Fibroblast of the conjunctiva (primary cell): ENCODE data around the gene NT5DC1.
A peak's percentile ranks its signal among the peaks of the same experiment; 100 is the strongest.
"Not testable (repeated sequence)": the region's sequence is repeated elsewhere in the genome, so short reads cannot be mapped to it uniquely, and the experiment has no call there.

Source experiments
- DNase-seq: peaks from one replicate; pipeline ENCODE4 v3.0.0-alpha.2; 2010; ENCODE audit warnings: low read depth

NT5DC1 gene

DNA sequence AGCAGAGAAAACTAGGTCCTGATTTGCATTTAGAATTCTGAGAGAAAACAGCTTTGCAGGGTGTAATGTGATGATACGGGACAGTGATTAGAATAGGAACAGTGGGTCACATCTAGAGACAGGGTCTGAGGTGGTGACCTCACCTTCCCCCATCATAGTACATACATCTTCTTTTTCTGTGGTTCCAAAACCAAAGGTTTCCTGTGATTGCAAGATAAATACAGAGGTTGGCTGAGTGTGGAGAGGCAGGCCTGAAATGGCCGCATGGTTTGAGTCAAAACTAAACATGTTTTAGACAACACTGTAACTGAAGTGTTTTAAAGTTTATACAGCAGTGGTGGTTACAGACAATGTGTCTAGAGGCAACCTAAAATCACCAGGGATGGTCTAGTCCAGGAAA is 10.4 kb upstream of the NT5DC1 start:
- DNase-seq = no peak

DNA sequence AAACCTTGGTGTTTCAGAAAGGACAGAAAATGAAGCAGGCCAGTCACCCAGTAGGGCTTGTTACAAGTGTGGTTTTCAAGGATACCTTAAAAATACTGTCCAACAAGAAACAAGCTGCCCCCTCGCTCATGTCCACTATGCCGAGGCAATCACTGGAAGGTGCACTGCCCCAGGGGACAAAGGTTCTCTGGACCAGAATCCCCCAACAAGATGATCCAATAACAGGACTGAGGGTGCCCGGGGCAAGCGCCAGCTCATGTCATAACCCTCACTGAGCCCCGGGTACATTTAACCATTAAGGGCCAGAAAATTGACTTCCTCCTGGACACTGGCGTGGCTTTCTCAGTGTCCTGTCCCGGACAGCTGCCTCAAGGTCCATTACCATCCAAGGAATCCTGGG is 6.6 kb upstream of the NT5DC1 start:
- DNase-seq = no peak

DNA sequence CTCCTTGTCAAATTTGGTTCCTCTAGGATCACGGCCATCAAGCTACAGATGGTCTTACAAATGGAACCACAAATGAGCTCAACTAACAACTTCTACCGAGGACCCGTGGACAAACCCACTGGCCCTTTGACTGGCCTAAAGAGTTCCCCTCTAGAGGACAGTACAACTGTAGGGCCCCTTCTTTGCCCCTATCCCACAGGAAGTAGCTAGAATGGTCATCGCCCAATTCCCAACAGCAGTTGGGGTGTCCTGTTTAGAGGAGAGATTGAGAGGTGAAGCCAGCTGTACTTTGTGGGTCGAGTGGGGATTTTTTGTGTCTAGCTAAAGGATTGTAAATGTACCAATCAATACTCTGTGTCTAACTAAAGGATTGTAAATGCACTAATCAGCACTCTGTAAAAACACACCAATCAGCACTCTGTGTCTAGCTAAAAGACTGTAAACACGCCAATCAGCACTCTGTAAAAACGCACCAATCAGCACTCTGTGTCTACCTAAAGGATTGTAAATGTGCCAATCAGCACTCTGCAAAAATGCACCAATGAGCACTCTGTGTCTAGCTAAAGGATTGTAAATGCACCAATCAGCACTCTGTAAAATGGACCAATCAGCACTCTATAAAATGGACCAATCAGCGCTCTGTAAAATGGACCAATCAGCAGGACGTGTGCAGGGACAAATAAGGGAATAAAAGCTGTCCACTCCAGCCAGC is 4.4 kb upstream of the NT5DC1 start:
- not testable (repeated sequence) for DNase-seq

DNA sequence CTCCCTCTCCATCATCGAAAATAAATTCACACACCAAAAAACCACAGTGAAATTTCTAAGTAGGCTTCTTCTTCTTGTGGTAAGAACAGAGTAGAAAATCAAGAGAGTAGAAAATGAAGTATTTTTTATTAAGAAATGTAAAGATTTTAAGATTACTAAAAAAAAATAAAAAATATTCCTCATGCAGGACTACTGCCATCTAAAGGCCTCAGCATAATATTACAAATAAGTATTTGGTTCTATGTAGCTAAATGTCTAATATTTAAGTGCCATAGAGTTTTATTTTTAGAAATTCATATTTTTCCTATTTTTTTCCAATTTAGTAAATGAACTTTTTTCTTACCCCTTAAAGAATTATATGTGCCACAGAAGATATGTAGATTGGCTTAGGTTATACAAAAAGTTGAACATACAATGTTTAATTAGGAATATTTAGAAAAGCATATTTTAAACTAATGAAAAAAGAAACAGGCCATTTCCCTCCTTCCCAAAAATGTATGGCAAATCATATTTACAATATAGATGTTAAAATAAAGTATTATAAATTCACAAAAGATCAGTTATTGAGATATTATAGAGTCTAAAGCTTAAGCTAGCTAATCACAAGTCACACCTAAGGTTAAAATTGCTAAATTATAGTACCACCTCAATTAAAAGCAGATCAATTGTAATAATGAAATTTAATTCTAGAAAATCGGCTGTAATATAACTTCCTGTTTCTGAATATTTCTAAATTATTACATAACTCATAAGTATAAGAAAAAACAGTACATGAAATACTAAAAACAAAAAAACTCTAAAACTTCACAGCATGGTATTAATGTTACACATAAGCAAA is 3.5 kb upstream of the NT5DC1 start:
- DNase-seq = no peak

DNA sequence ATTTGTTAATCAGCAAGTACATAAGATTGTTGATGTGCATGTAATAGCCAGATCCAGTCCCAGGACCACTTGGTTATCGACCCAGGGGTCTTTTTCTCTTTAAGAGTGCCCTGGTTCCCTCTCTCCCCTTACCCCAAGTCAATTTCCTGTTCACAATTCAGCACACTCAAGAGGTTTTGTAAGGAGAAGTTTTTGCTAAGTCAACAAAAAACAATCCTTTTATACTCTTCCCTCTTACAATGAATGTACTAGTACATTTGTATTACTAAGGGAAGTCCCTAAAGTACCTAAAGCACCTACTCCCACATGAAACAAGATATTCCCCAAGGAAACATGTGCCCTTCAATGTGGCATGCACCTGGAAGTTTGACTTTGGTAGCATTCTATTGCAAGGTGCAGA is 1.6 kb upstream of the NT5DC1 start:
- DNase-seq = no peak

DNA sequence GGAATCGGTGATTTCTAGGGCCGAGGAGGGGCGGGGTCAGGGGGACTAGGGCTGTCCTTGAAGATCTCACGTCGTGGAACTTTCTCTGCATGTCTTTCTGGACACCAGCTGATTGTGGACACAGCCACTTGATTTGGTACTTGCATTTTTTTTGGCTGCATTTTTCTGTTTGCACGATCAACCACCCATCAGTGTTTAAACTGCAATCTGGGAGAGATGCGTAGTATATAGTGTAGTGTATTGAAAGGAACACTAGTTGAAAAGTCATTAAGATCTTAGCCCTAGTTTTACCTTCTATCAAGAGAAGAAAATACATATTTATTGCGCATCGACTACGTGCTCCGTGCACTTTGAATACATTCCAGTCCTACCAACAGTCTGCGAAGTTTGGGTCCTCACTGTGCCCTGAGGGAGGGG is 657 bp downstream of the NT5DC1 start:
- DNase-seq = no peak

DNA sequence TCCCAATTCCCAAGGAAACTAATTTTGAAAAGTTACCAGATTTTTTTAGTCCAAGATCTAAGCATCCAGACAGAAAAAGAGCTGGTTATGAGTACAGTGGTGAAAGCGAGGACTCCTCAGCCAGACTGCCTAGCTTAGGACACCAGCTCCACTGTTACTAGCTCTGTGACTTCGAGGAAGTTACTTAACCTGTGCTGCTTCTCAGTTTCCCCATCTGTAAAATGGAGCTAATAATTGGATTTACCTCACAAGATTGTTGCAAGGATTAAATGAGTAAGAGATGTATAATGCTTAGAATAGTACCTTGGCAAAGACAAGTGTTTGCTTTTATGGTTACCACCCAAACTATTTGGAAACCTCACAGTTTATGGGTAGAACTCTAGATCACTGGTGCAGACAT is 1.1 kb downstream of the NT5DC1 start:
- DNase-seq = no peak

DNA sequence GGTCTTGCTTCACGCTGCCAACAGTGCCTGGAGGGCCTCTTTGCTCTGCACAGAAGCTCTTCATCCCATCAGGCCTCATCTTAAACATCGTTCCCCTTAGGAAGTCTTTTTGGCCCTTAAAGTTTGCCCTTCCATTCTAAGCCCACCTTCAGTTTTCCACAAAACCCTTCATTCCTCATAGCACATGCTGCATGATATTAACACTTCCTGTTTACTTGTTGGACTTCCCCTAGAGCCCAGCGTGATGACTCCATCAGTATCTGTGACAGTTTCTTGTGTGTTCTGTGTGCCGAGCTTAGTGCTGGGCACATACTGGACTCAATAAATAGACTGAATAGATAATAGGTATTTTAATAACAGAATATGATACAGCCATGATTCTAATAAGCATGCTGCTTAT is 2.2 kb downstream of the NT5DC1 start:
- DNase-seq = no peak

DNA sequence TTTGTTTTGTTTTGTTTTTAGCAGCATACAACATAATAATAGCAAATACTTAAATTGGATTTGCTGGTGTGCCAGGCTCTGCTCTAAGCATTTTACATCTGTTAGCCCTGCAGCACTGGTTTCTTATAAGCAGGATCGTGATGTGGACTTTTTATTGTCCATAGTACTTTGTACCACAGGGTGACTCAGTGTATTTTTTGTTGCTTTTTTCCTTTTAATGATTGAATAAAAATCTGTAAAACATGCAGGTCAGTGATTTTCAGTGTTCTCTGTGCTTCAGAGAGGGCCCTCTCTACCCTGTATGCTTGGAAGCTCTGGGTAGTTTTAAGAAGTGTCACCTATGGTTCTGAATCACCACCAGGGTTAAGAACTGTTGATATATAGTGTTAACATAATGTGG is 4.0 kb downstream of the NT5DC1 start:
- DNase-seq = no peak

DNA sequence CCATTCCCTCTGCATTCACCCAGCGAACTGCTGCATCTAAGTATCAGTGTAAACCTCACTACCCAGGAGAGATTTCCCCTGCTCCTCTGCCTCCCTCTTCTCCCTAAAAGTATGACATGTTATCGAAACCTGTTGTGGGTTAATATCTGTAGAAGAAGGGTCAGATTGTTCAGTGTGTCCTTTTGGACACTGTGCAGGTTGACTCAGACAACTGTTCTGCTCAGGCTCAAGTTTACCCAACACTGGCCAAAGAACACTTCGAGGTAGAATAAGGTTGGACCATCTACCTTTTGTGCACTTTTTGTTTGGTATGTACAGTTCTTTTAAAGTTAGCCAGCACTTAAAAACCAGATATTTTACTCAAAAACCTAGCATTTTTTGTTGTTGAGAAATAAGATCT is 4.6 kb downstream of the NT5DC1 start:
- DNase-seq = no peak

DNA sequence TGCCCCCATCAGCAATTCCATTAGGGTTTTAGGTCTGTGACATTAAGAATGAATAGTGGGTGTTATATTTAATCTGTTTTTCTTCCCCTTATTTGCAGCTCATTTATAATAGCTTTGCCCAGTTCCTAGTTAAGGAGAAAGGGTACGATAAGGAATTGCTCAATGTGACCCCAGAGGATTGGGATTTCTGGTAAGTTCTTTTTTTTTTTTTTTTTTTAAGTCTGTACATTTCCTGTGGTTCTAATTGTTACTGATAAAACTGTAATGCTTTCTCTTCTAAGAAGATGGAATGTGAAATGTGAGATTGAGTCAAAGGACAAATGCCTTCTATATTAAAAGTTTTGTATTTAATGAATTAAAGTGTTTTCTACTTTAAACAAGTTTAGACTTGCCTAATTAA is 5.5 kb downstream of the NT5DC1 start:
- no peak for DNase-seq

DNA sequence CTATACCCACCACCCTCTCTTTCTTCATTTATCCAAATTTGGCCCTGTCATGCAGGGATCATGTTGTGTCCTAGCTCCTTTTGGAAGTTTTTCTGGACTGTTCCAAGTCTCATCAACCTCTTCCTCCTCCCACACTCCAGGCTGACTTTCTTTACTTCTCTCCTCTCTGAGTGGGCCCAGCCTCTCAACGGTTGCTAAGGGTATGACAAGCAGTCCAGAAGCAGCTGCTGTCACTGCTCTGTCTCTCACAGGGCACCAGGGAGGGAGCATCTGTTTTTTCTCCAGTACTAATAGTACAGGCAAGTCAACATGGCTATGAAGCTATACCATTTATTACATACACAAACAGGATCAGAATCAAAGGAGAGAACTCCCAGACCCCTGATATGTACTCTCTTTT is 8.2 kb downstream of the NT5DC1 start:
- no peak for DNase-seq

DNA sequence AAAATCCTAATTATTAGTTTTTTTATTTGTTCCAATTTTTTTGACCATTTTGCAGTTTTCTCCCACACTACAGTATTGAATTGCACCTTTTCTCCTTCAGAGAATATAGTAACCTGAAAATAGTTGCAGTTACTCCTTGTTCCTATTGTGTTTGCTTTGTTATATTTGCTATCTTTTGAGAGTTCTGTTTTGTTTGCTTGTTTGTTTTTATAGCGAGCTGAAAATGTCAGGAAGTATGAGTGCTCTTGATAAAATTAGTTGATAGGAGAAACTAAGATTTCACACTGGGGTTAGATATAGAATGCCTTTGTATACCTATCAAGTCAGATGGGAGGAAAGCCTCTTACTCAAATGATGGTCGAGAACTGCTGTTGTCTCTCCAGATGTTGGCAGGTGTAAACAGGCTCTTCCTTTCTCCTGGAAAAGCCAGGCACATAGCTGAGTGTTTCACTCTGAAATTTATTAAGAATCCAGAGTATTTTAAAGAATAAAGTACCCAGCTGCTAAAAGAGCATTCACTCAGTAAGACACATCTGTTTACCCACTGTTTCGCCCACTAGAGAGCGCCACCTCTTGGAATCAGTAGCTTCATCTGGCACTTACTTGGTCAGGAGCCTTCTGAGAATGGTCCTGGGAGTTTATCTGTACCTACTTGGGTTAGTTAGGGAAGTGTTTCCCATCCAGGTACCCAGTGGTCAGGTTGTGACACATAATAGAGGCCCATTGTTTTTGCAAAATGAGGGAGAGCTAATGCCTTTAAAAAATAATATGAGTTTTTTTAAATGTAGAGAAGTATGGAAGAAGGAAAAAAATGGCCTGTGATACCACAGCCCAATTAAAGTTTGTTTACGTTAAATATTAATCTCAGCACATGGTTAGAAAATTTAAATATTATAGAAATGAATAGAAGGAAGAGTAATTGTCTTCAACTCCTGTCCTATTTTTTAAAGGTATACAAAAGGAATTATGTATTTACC is 11.2 kb downstream of the NT5DC1 start:
- DNase-seq = peak; percentile 26

DNA sequence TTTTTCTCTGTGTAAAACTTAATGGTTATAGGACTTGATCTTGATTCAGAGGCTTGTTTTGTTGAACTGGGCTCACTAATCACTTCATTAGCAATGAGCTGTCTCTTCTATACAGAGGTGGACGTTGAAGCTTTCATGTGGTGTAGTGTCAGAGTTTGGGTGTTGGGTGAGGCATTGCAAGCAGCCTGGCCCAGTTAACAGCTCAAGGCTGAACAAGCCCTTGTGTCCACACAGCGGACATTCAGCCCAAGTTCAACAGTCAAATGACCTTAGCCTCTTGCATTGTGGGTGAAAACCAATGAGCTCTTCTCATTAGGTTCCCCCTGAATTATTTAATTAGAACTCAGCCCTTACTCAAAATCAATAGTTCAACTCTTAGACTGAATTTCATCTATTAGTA is 12.7 kb downstream of the NT5DC1 start:
- no peak for DNase-seq

DNA sequence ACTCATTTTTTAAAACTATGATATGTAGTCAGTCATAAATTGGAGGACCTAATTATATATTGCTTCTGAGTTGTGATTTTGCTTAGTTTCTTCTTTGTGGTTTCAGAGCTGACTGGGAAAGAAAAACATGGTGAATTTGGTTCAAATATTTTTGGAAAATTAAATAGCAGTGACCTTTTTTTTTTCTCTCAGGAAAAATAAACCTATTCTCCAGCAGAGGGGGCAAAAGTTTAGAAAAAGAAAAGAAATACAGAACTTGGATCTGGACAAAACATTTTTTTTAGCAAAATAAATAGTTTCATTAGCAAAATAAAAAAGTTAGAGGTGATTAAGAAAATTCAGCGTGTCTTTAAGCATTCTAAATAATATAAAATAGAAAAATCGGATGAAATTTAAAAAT is 15.1 kb downstream of the NT5DC1 start:
- no peak for DNase-seq

DNA sequence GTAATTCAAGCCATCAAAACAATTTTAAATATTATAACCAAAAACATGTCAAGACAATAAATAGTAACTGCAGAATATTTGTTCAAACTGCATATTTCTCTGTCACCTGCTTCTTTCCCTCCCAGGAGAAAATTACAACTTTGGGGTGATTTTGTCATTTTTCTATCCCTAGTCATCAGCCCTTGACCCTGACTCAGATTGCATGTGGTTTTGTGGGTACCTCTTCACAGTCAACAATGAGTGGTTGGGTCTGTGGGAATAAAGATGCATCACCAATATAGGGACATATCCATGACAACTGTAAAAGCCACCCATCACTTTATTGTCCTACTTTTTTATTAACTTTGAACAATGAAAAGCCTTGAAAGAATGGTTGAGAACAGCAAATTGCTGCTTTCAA is 18.0 kb downstream of the NT5DC1 start:
- DNase-seq = no peak

DNA sequence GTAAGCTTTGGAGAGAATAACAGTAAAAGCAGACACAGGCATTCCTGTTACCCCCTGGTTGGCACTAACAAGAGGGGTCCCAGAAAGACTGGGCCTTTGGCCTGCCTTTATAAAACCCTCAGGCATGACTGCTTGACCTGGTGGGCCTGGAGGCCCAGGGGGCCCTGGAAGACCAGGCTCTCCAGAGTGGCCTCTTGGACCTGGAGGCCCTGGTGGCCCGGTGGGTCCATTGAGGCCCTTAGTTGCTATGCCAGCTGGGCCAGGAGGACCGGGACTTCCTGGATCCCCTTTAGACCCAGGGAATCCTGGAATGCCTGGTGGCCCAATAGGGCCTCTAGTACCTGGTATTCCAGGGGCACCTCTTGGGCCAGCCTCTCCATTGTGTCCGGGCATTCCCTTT is 19.8 kb downstream of the NT5DC1 start:
- DNase-seq = no peak

DNA sequence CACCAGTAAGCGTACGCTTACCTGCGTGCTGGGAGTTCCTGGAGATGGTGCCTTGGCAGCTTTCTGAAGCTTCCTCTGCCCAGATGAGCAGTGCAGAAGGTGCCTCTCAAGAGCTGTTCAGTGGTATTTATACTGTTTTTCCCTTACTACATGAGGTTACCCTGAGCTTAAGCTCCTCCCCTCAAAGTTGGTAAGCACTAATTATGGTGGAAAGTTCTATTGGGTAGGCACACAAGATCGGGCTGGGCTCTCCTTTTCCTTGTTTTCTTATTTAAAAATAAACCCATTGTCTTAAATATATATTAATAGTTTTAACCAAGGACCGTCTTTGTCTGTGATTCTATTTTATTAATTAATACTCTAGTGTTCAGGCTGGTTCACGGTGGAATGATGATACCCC is 25.4 kb downstream of the NT5DC1 start, which contains the start of gene COL10A1:
COL10A1 (minus strand) TSS at position 101 of the 400 bp plus-strand sequence. CDS start 640 bp downstream, outside the sequence.
- no peak for DNase-seq

DNA sequence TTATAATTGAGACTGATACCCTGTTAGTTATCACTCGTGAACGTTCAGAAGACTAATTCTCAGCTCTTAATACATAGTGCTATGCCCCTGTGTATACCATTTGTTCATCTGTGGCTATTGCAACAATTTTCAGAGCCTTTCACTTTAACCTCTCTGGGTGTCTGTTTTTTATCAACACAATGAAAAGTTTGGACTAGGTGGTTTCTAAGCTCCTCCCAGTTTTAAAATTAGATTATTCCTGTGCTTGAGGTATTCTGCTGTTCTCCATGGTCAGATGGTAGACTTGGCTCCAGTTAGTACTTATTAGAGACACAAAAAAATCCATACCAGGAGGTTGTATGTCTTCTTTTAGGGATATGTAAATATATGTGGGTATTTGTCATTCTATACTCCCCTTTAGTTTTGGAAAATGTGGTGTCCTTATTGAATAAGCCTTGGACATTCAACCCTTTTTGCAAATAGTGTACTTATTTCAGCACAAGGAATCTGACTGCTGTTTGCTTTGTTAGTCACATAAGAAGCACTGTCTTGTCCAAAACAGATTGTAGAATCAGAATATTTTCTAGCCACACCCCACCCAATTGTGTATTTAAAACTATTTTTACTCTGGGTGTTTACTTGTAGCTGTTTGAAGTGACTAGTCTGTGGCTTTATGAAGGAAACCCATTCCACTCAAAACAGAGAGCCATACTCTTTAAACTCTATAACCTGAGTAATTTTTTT is 27.3 kb downstream of the NT5DC1 start:
- DNase-seq = no peak

DNA sequence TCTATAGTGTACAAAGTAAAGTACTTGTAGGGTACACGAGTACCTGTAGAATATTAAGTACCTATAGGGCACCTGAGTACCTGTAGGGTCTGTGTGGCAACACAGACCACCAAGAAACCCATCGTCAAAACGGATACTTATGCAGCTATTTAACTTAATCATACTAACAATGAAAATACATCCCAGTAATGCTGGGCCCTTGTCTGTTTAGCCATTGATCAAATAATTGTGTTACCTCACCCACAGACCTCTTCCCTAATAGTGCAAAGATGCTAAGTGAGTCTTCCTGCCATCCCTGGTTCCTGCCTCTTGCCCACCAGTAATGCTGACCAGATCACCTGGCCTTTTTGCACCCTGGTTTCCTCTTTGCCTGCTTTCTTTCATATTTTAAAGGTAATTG is 32.8 kb downstream of the NT5DC1 start:
- DNase-seq = no peak

DNA sequence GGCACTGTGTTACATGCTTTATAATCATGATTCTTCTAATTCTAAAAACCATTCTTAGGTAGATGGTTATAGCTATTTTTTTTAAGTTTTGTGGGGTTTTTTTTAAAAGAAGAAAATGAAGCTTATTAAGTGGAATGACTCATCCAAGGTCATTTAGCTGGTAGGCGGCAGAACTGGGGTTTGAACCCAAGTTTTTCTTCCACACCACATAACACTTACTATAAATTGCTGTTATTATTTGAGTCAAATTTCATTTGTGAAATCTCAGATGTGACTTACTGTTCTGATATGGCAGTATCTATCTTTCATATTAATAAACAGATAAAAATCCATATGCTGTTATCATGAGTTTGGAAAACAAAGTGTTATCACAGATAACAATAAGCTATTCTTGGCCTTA is 35.7 kb downstream of the NT5DC1 start:
- DNase-seq = no peak

DNA sequence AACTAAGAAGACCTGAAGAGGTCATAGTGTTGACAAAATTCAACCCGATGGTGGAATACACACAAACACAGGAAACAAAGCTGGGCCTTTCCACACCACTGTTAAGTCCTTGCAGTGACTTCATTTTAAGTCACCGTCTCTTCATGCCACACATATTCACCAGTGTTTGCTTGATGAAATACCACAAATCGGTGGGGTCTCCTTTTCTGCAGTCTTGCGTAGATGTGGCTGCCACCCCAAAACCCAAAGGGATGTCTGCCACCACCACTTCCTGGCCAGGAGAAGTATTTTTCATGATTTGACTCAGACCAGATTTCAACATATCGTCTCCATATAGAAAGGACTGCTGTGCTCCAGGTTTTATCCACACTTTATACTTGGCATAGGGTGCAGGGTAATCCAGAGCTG is 36.3 kb downstream of the NT5DC1 start:
- DNase-seq = no peak
